ENCODE results near the gene HOXC11.

The HOXC11 gene

DNA sequence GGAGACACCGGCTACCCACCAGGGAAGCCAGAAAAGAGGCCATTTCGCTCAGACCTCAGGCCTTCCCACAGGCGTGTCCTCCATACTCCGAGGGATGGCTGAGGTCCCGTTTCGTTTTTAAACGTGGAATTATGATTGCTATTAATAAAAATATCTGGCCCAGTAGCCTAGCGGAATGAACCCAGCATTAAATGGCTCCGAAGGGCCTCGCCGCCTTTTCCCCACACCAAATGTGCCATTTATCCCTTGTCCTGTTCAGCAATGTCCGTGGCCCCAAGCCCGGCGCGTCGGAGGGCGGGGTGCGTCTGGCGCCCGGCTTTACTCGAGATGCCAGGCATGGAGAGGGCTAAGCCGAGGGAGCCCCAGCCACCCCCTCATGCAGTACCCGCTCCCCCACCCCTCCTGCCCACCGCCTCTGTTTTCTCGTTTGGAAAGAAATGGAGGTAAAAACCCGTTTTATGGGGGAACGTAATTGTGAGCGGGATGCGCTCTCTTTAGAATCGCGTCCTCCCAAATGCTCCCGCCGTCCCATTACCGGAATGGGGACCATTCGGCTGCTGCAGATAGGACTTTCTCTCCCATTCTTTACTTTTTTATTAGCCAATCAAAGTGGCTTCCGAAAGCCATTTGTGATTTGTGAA lies 41.6 kb downstream of the HOXC11 start:
- DNase-seq = no peak

DNA sequence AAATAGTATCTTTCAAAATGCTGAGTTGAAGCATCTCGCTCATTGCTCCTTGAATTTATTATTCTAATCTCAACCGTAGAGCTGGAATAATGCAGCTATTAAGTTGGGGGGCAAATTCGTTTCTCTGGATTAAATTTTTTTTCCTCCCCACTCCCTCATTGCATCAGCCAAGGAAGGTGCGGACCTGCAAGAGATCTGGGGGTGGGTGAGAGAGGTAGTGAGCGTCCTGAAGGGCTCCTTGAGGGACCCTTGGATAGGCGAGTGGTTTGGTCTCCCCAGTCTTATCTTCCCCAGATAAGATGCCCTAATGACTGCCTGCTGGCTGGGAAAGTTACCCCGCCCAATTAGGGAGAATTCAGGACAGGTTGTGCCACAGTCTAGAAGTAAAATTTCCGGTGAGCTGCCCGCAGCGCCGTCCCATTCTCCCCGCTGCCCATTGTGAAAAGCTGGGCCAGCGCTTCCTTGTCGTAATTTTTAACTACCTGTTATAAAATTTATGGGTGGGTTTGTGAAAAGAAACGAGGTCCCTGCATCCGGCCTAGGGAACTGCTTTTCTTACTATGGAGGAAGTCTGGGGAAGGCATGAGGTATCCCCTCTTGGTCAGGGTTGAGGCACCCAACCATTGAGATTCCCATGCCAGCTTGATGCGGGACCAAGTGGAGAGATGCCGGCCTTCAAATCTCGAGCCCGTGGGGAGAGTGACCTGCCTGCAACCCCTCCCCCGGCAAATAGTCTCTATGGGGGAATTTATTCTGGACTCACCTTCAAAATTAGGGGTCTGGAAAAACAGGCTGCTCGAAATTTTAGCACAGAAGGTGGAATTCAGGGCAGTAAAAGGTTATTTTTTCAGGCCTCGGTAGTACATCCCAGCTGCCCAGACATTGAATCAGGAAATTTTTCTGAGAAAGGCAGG lies 42.3 kb downstream of the HOXC11 start:
- DNase-seq = no peak

DNA sequence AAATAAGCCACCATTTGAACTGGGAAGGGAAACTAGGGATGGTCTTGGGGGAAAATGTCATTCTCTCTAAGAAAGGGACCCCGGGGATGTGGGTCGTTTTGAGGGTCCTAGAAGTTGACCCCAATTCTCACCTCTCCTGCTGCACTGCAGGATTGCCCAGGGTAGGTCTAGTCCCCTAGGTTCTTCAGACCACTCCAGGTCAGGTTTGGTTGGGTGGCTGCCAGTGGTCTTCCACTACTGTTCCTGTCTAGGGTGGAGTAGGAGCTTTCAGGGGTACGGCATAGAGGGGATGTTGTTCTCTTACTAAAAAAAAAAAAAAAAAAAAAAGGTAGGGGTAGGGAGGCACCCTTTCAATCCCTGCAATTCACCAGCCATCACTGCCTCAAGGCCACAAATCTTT lies 43.1 kb downstream of the HOXC11 start:
- DNase-seq = no peak

DNA sequence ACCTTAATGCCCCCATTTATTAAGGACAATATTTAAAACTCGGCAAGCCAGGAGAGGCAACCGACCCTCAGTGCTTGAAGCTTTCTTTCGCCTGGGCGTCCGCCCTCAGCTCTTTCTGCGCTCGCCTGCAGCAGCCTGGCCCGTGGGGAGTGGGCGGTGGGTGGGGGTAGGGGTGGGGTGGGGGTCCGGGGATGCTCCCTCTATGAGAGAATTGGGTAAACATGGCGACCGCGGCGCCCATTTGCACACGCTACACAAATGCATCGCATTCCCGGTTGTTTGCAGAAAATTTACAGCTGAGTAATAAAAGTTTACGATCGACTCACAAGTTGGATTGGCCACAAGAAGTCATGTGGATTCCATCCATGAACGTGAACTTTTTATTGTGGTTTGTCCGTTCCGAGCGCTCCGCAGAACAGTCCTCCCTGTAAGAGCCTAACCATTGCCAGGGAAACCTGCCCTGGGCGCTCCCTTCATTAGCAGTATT lies 43.6 kb downstream of the HOXC11 start:
- peak; percentile 20 to 34 for DNase-seq

DNA sequence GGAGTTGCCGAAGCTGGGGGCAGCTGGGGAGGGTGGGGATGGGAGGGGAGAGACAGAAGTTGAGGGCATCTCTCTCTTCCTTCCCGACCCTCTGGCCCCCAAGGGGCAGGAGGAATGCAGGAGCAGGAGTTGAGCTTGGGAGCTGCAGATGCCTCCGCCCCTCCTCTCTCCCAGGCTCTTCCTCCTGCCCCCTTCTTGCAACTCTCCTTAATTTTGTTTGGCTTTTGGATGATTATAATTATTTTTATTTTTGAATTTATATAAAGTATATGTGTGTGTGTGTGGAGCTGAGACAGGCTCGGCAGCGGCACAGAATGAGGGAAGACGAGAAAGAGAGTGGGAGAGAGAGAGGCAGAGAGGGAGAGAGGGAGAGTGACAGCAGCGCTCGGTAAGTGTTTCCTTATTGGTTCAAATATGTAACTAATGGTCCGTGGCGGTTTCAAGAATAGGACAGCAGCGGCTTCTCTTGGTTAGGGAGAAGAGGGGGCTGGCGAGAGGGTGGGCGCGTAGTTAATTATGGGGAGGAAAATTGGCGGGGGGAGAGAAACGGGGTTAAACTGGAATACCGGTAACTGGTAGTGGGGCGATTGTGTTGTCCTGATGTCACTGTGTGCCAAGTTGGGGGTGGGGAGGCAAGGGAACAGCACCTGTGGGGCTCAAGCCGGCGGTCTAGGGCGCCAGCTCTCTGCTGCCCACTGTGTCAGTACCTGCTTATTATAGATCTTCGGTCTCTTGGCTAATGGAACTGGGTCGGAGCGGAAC lies 44.3 kb downstream of the HOXC11 start:
- DNase-seq = peak; percentile 72 to 76

DNA sequence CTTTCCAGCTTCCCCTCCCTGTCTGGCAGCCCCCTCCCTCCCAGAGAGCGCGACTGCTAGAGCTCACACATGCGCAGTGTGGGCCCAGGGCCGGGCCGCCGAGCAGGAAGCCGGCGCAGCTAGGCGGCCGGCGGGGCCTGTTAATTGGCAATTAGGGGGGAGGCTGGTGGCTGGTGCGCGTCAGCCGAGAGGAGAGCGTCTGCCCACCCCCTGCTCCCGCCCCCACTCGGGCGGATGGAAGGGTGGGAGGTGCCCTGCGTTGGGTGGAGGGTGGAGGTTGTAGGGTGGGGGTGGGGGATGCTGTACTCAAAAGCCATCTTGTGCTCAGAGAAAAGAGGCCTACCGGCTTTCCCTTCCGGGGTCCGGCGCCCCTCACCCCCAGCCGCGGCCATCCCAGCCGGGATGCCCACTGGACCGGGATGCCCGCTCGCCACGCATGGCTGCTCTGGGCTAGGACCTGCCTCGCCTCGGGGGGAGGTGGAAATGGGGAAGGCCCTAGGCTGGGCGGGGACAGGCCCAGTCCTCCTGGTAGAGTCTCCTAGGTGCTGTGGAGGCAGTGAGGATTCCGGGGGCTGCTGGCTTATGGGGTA lies 45.0 kb downstream of the HOXC11 start:
- peak; percentile 91 to 93 for DNase-seq

DNA sequence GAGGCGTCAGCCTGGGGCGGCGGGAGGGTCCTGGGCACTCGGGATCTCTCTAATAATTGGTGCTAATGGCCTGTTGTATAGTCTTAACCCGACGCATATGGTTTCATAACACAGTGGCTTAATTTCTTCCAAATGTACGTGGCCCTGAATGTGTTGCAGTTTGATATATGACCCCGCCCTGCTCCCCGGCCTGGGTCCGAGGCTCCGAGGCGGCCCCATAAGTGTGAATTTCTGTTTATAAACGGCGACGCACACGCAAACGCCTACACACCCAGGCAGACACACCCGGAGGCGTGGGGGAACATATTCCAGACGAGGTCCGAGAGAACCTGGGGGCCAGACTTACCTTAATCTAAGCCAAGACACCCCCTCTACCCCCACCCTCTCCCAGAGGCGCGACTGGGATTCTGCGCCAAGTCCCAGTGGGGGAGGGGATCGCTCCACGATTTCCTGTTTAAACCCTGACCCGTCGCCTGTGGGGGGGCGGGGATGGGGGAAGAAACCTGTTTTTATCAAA lies 45.6 kb downstream of the HOXC11 start:
- DNase-seq = peak; percentile 20 to 24

DNA sequence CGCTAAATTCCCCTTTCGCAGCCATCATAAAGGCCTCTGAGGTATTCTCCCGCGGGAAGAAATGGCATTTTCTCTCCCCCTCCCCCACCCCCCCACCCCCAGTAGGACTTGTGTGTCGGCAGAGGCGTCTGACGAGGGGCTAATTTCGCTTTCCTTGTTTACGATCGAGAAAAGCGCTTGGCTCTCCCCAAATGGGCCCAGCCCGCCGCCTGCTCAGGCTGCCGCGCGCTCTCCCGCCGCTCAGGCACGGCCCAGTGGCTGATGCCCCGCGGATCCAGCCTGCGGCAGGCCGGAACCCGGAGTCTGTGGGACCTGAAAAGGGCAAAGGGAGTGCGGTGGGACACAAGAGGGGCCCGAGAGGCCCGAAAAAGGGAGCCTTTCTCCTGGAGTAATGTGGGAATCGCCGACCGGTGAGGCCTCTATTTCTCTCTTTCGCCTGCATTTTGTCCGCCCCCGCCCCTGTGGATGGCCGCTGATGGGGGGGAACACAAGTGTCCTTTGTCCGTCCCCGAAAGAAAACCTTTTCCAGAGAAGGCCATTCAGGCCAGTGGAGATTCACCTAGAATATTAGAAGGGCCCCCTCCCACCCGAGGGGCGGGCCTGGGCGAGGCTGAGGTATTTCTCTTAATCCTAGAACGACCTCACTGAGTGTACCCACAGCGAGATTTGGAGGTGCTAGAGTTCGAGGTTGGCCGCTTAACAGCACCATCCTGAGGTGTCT lies 46.3 kb downstream of the HOXC11 start:
- no peak for DNase-seq

DNA sequence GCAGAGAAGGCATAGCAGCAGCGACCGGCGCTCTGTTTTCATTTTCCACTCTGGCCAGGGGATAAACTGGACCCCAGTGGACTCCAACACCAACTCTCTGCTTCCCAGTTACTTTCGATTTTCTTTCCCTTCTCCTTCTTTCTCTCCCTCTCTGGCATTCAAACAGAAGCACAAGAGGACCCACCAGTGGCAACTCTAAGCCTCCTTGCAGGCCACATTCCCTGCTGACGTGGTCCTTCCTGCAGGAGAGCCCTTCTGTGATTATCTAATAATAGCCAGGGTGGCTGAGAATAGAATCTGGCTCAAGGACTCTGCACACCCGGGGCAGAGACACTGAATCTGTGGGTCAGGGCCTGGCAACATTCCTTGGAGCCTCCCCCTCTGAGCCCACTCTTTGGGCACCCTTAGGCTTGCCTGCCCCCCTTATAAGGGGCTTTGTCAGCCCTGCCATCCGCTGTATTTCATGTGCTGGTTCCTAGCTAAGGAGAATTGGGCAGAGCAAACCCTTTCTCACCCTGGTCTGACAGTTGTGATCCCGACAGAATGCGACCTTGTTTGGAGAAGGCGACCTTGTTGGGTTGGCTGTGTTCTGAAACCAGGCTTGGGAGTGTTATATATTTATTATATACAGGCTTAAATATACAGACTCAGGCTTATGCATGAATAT lies 47.1 kb downstream of the HOXC11 start:
- DNase-seq = no peak

DNA sequence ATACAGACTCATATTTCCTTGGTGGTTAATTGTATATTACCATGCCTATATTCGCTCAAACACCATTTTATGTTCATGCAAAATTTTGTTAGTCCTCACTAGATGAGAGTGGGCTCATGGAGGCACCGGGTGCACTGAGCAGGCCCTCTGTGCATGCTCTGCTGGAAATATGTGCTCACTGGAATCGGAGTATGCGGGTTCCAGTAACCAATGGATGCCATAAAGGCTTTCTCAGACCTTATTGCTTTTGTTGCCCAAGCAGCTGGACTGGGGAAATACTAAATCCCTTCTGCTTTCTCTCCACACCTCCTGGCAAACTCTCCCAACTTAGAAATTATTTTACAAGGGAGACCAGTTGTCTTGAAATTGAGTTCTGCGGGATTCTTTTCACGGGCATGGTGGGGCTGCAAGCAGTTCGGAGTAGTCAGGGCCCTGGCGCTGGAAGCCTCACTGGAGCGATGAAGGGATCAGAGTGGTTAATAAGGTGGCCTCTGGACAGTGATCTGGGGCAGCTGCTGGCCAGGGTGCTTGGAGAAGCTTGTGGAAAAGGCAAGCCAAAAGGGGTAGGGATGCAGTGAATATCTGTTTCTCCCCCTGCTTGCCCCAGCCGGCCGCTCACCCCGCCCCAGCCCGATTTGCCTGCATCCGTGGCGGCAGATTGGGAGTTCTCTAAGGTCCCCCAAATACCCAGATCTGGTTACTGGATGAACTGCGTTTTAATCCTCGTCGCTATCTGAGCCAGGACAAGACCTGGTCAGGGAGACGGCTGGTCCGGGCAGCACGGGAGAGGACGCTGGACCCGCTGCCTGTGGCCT lies 47.9 kb downstream of the HOXC11 start:
- DNase-seq = no peak

DNA sequence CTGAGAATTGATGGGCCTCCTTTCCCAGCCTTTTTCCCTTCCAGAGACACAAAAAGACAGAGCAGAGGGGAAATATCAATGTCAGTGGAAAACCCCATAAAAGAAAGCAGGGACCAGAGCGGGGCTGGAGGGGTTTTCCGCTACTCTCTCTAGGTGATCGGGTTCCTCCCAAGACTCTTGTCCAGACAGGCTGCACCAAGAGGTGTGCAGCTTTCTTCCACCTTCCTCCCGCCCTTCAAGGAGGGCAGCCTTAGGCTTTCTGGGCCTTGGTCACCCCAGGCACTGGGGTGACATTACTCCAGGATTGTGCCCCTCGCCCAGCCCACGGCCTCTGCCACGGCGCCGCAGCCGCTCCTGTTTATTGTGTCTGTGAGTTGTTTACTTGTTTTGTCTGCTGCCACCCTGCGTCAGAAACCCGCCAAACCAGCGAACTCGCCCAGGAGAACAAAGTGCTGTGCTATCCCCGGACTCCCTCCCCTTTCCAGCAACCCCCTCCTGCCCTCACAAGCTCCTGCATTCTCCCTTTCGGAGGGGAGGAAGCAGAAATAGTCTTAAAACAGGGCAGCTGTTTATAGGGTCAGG lies 48.6 kb downstream of the HOXC11 start:
- peak in 1 of 2 experiments; percentile 25 for DNase-seq

DNA sequence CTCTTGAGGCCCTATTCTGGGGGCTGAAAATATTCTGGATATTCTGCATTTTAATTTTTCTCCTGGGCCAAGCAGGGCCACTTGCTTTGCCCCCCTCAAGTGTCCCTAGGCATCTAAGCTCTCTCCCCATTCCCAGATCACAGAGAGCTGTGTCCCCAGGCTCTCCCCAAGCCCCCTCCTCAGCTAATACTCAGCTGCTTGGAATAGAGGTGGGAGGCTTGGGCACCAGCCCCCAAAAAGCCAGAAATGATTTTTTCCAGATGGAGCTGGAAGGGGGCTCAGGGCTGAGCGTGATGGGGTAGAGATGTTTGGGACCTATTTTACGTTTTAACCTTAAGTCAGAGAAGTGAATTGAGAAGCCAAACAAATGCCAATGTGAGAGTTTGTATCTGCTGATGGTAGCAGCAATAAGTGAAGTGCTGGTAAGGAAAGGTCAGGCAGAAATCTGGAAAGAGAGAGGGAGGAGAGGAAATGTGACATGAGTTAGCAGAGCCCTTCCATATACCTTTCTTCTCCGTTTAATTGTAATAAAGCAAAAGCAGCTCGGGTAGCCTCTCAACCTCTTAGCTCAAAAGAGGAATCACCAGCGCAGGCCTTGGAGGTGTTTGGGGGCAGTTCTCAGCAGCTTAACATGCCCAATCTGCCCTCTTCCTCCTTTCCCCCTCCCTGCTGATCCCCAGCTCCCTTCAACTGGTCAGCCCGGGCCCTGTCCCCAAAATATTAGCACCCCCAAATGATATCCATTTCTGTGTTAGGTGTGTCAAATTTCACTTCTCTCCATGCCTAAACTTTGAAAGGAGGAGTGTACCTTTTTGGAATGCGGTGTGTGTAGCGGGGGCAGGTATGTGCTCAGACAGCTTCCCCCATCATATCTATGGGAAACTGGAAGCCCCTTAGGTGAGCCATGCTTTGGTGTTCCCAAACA lies 50.3 kb downstream of the HOXC11 start:
- no peak for DNase-seq

DNA sequence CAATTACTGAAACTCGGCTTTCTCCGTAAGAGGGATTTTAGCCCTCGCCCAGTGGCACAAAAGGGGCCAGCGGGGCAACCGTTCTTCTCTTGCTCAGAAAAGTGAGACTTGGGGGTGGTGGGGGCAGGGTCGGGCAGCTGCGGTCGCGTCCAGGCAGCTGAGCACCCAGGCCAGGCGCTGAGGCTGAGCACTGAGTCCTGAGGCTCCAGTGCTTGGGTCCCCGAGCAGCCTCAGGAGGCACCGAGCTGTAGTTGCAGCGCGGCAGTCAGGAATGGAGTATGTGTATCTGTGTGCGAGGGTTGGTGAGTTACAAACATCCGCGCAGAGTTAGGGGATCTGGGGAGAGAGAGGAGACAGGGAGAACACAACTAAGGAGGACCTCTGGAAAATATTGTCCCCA lies 51.2 kb downstream of the HOXC11 start:
- no peak for DNase-seq

DNA sequence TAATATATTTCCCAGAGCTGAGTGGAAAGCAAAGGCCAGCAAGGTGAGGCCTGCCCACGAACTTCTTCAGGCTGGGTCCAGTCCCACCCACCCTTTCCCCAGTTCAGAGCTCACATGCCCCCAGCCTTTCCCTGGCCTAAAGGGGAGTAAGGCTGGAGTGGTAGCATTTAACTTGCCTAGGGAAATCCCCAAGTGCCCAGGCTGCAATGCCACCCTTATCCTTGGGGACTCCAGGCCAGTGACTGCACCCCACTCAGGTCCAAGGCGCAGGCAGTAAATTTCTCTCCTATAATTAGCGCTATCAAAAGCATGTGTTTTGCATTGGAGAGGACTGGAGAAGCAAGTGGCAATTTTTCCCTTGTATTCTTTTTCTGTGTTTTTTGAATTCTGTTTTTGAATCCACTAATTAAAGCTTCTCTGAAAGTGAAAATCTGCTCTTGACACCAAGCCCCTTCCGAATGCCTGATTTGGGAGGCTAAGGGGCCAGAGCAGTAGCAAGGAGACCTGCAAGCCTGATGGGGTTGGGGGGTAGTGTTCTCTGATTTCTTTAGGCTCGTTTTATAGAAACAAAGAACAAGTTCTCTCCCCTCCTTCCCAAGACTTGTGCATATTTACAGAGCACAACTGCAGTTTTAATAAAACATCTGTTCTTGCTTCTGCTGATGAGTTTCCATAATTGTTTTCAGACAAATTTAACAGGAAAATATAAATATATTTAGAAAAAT lies 51.8 kb downstream of the HOXC11 start:
- no peak for DNase-seq

DNA sequence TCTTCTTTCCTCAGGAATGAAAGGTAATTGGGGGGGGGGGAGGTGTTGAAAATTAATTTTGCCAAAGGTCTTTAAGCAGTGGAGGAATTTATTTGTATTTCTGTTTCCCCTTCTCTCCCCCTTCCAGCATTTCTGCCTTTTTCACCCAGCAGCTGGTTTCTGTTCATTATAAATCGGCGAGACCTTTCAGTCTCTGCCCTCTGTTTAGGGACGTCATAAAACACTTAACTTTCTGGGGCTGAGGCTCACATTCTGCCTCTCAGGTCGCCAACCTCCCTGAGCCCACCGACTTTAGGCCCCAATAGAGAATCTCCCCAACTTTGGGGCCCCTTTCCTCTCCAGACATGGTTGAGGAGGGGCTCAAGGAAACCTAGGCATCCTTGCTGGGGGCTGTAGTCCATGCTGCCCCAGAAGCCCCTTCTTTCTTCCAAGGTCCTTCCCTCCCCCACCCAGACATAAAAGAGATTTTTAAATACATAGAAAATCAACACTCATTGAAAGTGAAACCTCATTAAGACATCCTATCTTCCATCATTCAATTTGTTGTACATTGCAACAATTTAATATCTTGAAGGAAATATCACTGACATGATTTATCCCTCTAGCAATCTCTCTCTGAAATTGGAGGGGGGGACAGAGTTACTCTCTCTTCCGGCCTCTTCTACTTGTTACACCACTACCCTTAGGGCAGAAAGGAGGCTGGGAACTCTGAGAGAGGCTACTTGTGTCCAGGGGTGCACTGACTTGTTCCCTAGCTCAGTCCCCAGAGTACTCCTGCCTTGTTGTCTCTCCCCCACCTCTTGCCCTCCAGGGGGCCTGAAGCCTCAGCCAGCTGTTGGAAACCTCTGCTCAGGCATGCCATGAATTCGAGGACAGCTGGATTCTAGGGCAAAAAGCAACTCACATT lies 52.8 kb downstream of the HOXC11 start:
- DNase-seq = no peak

DNA sequence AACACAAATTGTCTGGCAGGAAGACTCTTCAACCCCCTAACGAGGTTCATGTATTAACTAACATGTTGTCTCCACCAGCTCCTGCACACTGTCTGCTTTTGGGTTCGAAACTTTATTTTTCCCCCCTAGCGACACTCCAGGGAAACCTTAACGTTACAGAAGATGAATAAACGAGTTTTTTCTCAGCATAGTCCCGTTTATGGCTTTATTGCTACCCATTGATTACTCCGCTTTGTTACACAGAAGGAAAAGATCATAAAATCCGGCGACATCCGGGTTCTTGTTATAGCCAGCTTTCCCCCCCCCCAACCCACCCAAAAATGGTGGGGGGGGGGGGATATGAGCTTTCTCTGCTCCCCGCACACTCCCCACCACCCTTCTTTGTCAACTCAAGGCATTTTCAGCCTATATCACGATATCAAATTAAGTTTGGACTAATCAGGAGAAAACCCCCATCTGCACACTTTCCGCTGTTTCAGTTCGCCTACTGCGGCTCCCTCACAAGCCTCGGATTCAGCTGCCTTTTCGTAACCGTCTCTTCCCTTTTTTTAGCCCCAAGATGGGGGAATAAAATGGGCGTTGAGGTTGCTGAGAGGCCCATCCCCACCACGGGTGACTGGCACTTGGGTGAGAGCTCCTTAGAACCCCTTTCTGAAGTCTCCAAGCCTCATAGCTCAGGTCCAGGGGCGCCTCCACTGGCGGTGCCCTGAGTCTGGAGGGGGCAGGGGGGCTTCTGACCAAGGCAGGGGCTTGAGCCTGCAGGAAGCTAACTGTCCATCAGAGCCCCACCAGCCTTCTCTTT lies 53.9 kb downstream of the HOXC11 start:
- DNase-seq = no peak

All from SHP77 (cell line).